GM12878 (cell line): ENCODE measurements around the gene NHLRC4. TPM values are rescaled to one million over a fixed set of nuclear protein-coding genes. Genes with fewer than 3 reads are reported as not detected.
A peak's percentile ranks its signal among the peaks of the same experiment; 100 is the strongest.

Source experiments
- ATF2 ChIP-seq: IDR thresholded peaks from 2 replicates; pipeline ENCODE4 v1.6.1; 2012; ENCODE audit warnings: low read length, inconsistent platforms
- ATF7 ChIP-seq: fragments of 450-650 bp; IDR thresholded peaks from 2 replicates; pipeline ENCODE4 v1.6.1; 2016; ENCODE audit warnings: low read depth, mild to moderate bottlenecking
- CREB1 ChIP-seq: IDR thresholded peaks from 2 replicates; pipeline ENCODE4 v1.6.1; 2012; ENCODE audit warnings: low read depth, mild to moderate bottlenecking, inconsistent platforms
- CREM ChIP-seq: IDR thresholded peaks from 2 replicates; pipeline ENCODE4 v1.6.1; 2014; ENCODE audit warnings: antibody characterized with exemption, low read depth
- ETV6 ChIP-seq, 2 experiments: fragments of 450-650 bp in 1 of 2; IDR thresholded peaks in 1 of 2; conservative IDR thresholded peaks in 1 of 2; 2 replicates each; pipeline ENCODE4 v1.6.1; 2014; ENCODE audit warnings: antibody characterized with exemption in 1 of 2, borderline replicate concordance in 1 of 2, low read depth in 1 of 2, mild to moderate bottlenecking in 1 of 2, moderate library complexity in 1 of 2
- FOXK2 ChIP-seq: fragments of 450-650 bp; IDR thresholded peaks from 2 replicates; pipeline ENCODE4 v1.6.1; 2017; ENCODE audit warnings: mild to moderate bottlenecking, moderate library complexity
- GABPA ChIP-seq: IDR thresholded peaks from 2 replicates; pipeline ENCODE4 v1.6.1; 2014; ENCODE audit warnings: antibody characterized with exemption, low read depth, mild to moderate bottlenecking, inconsistent platforms
- MEF2A ChIP-seq: IDR thresholded peaks from 2 replicates; pipeline ENCODE4 v1.6.1; 2011; ENCODE audit warnings: low read depth, mild to moderate bottlenecking, low read length, moderate library complexity; ENCODE audit not compliant: insufficient read depth
- MXI1 ChIP-seq: fragments of 150-350 bp; IDR thresholded peaks from 2 replicates; pipeline ENCODE4 v1.6.1; 2011; ENCODE audit warnings: low read depth, mild to moderate bottlenecking, inconsistent platforms, low read length, improper control_type of control experiment
- NFYA ChIP-seq: IDR thresholded peaks from 2 replicates; pipeline ENCODE4 v1.6.1; 2011; ENCODE audit warnings: low read depth, mild to moderate bottlenecking, low read length, improper control_type of control experiment, borderline replicate concordance
- POLR2A ChIP-seq: IDR thresholded peaks from 2 replicates; pipeline ENCODE4 v1.6.1; 2011; ENCODE audit warnings: low read depth, mild to moderate bottlenecking, low read length
- SIN3A ChIP-seq: IDR thresholded peaks from 2 replicates; pipeline ENCODE4 v1.6.1; 2012; ENCODE audit warnings: low read depth, low read length, improper control_type of control experiment
- SMARCA5 ChIP-seq: fragments of 450-650 bp; IDR thresholded peaks from 2 replicates; pipeline ENCODE4 v1.6.1; 2017; ENCODE audit warnings: mild to moderate bottlenecking
- SREBF2 ChIP-seq: IDR thresholded peaks from 2 replicates; pipeline ENCODE4 v1.6.1; 2012; ENCODE audit warnings: mild to moderate bottlenecking, low read length
- STAT3 ChIP-seq: IDR thresholded peaks from 2 replicates; pipeline ENCODE4 v1.6.1; 2011; ENCODE audit warnings: low read depth, low read length, improper control_type of control experiment
- TAF1 ChIP-seq: IDR thresholded peaks from 2 replicates; pipeline ENCODE4 v1.6.1; 2011; ENCODE audit warnings: mild to moderate bottlenecking, low read depth, low read length, borderline replicate concordance
- polyA plus RNA-seq, 11 experiments: library from polyadenylated mRNA; depleted of rRNA in 4 of 11; unstranded in 6 of 11; stranded (reverse) in 5 of 11; fragments of >200 nt; fragmentation: Nextera tagmentation in 4 of 11; fragmentation: Illumina TruSeq in 1 of 11; extraction: Ambion mirVana in 4 of 11; extraction: Trizol in 1 of 11; gene quantifications; 1 replicate in 1 of 11; 2 replicates in 10 of 11; pipeline versions ENCODE4 v1.2.1 to v1.2.3, GENCODE V29; 2011 to 2016; ENCODE audit warnings: inconsistent platforms in 2 of 11, missing spikeins in 2 of 11, low read depth in 1 of 11
- total RNA-seq, 4 experiments: library from RNA; depleted of rRNA in 3 of 4; stranded (reverse); fragments of >200 nt in 3 of 4; fragmentation: Illumina TruSeq in 1 of 4; extraction: Trizol in 1 of 4; gene quantifications; 2 replicates each; pipeline versions ENCODE4 v1.2.1 to v1.2.3, GENCODE V29; 2013 to 2021
- TF ChIP-seq, protein P1 (sequence below): fragments of 450-650 bp; IDR thresholded peaks from 2 replicates; pipeline ENCODE4 v1.6.1; 2017; ENCODE audit warnings: antibody characterized with exemption, mild to moderate bottlenecking, moderate library complexity
- TF ChIP-seq, protein P2 (sequence below): fragments of 450-650 bp; IDR thresholded peaks from 2 replicates; pipeline ENCODE4 v1.6.1; 2017; ENCODE audit warnings: low read depth, mild to moderate bottlenecking, moderate library complexity
- TF ChIP-seq, protein P3 (sequence below): IDR thresholded peaks from 2 replicates; pipeline ENCODE4 v1.6.1; 2011; ENCODE audit warnings: low read depth, mild to moderate bottlenecking, low read length, moderate library complexity, borderline replicate concordance; ENCODE audit errors: extremely low read depth
- TF ChIP-seq, protein P4 (sequence below): fragments of 450-650 bp; IDR thresholded peaks from 2 replicates; pipeline ENCODE4 v1.6.1; 2017; ENCODE audit warnings: mild to moderate bottlenecking, moderate library complexity

The NHLRC4 gene
- total and polyA plus RNA-seq, 10 of the 15 experiments (the other 5 are each of a cell fraction or from before 2014, with no cell fraction given) = 0.07 to 1.1 (median 0.57) TPM; not detected in 3

DNA sequence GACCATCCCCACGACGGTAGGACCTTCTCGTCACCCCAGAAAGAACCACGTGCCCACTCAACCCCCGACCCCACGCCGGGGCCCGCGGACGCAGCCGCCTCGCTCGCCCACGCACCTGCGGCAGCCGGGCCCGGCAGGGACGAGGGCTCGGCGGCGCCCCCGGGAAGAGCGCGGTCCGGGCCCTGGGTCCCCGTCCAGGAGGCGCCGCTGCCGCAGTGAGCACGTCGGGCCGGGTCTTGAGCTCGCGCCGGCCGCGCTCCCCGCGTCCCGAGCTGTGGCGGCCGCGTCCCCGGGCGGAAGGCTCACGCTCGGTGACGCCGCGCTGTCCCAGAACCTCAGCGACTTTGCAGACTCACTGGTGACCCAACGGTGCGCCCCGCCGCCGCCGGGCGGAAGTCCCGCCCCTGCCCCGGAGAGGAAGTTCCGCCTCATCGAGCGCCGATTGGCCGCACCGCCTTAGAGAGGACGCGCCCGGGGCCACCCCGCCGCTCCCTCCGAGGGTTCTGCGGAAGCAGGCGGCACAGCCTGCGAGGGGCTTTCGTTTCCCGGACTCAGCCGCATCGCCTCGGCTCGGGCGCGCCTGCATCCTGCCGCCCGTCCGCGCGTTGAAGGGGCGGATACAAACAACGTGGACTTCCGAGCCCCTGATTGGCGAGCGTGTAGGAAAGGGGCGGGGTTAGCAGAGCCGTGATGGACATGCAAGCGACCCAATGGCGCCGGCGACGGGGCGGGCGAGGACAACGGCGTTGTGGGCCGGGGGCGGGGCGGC is 22.3 kb downstream of the NHLRC4 start (continued):
- TF ChIP-seq, protein P1, sequence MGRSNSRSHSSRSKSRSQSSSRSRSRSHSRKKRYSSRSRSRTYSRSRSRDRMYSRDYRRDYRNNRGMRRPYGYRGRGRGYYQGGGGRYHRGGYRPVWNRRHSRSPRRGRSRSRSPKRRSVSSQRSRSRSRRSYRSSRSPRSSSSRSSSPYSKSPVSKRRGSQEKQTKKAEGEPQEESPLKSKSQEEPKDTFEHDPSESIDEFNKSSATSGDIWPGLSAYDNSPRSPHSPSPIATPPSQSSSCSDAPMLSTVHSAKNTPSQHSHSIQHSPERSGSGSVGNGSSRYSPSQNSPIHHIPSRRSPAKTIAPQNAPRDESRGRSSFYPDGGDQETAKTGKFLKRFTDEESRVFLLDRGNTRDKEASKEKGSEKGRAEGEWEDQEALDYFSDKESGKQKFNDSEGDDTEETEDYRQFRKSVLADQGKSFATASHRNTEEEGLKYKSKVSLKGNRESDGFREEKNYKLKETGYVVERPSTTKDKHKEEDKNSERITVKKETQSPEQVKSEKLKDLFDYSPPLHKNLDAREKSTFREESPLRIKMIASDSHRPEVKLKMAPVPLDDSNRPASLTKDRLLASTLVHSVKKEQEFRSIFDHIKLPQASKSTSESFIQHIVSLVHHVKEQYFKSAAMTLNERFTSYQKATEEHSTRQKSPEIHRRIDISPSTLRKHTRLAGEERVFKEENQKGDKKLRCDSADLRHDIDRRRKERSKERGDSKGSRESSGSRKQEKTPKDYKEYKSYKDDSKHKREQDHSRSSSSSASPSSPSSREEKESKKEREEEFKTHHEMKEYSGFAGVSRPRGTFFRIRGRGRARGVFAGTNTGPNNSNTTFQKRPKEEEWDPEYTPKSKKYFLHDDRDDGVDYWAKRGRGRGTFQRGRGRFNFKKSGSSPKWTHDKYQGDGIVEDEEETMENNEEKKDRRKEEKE = peak; percentile 51; the same call in 1 of the 2 replicates
- TF ChIP-seq, protein P2, sequence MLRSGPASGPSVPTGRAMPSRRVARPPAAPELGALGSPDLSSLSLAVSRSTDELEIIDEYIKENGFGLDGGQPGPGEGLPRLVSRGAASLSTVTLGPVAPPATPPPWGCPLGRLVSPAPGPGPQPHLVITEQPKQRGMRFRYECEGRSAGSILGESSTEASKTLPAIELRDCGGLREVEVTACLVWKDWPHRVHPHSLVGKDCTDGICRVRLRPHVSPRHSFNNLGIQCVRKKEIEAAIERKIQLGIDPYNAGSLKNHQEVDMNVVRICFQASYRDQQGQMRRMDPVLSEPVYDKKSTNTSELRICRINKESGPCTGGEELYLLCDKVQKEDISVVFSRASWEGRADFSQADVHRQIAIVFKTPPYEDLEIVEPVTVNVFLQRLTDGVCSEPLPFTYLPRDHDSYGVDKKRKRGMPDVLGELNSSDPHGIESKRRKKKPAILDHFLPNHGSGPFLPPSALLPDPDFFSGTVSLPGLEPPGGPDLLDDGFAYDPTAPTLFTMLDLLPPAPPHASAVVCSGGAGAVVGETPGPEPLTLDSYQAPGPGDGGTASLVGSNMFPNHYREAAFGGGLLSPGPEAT = no peak
- TF ChIP-seq, protein P3, sequence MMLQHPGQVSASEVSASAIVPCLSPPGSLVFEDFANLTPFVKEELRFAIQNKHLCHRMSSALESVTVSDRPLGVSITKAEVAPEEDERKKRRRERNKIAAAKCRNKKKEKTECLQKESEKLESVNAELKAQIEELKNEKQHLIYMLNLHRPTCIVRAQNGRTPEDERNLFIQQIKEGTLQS = no peak
- TF ChIP-seq STAT3 (no peak), ATF7 (no peak), SMARCA5 (peak; percentile 94), SREBF2 (no peak), POLR2A (peak; percentile 90), CREB1 (no peak), NFYA (no peak), GABPA (peak; percentile 95), TAF1 (peak; percentile 43; the same call in 1 of the 2 replicates), ATF2 (no peak), MXI1 (peak; percentile 48; the same call in 1 of the 2 replicates), ETV6 (conservative IDR thresholded peaks at IDR 0.05 in 1 of 2, IDR thresholded peaks at IDR 0.05 in 1 of 2; ENCODE audit: borderline replicate concordance in 1 of 2, low read depth in 1 of 2) (no peak), MEF2A (no peak), FOXK2 (no peak), SIN3A (no peak), CREM (no peak; the same call in 1 of the 2 replicates)
- TF ChIP-seq, protein P4, sequence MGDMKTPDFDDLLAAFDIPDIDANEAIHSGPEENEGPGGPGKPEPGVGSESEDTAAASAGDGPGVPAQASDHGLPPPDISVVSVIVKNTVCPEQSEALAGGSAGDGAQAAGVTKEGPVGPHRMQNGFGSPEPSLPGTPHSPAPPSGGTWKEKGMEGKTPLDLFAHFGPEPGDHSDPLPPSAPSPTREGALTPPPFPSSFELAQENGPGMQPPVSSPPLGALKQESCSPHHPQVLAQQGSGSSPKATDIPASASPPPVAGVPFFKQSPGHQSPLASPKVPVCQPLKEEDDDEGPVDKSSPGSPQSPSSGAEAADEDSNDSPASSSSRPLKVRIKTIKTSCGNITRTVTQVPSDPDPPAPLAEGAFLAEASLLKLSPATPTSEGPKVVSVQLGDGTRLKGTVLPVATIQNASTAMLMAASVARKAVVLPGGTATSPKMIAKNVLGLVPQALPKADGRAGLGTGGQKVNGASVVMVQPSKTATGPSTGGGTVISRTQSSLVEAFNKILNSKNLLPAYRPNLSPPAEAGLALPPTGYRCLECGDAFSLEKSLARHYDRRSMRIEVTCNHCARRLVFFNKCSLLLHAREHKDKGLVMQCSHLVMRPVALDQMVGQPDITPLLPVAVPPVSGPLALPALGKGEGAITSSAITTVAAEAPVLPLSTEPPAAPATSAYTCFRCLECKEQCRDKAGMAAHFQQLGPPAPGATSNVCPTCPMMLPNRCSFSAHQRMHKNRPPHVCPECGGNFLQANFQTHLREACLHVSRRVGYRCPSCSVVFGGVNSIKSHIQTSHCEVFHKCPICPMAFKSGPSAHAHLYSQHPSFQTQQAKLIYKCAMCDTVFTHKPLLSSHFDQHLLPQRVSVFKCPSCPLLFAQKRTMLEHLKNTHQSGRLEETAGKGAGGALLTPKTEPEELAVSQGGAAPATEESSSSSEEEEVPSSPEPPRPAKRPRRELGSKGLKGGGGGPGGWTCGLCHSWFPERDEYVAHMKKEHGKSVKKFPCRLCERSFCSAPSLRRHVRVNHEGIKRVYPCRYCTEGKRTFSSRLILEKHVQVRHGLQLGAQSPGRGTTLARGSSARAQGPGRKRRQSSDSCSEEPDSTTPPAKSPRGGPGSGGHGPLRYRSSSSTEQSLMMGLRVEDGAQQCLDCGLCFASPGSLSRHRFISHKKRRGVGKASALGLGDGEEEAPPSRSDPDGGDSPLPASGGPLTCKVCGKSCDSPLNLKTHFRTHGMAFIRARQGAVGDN = peak; percentile 72
